GM21619 (cell line): ENCODE results near the gene A4GALT.

ENCODE experiments used
- ATAC-seq: cut with Tn5 transposase; IDR thresholded peaks from one replicate; pipeline ENCODE4 v1.9.1; 2021; ENCODE audit not compliant: unreplicated experiment

Gene A4GALT

DNA sequence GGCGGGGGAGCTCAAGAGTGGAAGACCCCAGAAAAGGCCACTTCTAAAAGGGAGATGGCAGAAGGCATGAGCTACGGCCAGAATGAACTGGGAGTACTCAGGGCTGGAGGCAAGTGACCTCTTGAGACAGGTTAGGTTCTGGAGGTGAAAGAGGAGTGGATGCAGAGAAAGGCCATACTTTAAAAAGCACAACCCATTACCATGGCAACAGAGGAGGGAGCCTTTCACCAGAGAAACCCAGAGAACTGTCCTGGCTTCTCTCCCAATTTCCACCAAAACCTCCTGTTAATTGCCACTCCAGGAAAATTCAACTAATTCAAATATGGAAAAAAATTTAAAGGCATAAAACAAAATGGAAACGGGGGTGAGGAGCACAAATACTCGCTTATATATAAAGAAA, 15.8 kb downstream of the A4GALT start:
- no peak for ATAC-seq

DNA sequence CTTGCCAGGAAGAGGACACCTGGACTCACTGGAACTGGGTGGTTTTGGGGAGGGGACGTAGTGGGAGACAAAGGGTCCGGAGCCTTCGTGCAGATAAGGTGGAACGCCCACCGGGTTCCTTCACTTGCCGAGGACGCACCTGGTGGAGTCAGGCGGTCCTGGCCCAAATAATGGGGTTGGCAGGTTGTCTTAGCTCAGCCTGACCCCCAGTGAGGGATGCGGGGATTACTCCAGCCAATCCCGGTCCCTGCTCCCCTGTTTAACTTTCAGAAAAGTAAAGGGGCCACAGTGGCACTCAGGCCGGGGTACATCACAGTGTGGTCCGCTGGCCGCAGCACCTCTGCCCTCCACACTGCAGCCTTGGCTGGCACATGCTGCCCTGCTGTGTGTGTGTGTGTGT, 18.0 kb downstream of the A4GALT start:
- ATAC-seq = no peak

DNA sequence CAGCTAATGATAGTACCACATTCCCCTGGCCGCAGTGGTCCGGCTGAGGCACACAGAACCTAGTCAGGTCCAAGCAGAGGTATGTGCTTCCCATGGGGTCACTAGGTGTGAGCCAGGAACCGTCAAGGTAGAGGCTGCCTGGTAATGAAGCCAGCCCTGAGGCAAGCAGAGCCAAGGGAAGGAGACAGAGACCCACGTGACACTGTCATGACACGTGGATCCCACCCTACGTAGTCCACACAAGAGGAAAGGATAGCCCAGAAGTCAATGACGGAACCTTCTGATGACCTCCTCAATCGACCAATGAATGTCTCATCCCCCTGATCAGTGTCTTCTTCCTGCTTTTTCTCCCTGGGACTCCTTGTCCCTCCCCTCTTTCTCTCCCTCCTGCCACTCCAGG, 19.0 kb downstream of the A4GALT start:
- no peak for ATAC-seq

DNA sequence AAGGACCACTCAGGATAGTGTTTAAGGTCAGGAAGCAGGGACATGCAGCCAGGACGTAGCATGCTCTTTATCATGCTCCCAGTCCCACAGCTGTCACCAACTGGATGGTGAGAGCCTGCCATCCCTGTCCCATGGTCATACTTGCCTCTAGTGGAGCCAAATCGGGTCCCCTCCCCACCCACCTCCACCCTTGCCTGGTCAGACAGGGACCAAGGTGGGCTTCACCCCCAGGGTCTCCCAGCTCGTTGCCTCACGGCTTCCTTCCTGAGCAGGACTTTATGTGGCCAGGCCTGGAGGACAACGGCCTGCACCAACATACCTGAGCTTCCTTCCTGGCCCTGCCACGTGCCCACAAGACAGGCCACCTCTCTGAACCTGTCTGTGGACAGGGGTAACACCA, 19.8 kb downstream of the A4GALT start:
- ATAC-seq = no peak

DNA sequence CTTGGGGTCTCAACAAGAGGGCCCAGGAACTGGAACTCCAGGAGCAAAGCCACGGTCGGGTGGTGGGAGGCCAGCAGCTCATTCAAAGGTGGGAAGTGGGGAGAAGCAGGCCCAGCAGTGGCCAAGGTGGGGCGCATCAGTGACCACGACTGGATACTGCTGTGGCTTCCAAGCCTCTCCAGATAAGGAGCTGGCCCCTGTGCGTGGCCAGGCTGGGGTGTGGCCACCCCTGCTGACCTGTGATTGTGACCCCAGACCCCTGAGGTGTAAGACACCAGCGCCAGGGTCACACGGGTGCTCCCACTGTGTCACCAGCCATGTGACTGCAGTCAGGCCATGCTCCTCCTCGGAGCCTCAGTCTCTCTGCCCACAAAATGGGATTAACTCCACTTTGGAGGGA, 20.3 kb downstream of the A4GALT start:
- ATAC-seq = no peak

DNA sequence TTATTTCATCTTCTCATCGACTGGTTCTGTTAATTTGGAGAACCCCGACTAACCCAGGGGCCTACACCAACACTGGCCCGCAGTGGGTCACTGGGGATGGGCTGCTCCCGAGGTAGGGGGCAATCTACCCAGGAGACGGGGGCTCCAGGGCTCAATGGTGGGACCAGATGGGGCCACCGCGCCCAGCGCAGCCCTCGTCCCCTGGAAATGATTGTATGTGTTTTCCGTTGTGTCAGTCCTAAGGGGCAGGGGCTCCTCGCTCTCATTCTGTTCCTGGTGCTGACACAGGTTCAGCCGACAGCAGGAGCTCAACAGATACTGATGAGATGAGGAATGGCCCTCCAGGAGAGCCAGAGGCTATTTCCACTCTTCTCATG, 20.7 kb downstream of the A4GALT start:
- ATAC-seq = no peak

DNA sequence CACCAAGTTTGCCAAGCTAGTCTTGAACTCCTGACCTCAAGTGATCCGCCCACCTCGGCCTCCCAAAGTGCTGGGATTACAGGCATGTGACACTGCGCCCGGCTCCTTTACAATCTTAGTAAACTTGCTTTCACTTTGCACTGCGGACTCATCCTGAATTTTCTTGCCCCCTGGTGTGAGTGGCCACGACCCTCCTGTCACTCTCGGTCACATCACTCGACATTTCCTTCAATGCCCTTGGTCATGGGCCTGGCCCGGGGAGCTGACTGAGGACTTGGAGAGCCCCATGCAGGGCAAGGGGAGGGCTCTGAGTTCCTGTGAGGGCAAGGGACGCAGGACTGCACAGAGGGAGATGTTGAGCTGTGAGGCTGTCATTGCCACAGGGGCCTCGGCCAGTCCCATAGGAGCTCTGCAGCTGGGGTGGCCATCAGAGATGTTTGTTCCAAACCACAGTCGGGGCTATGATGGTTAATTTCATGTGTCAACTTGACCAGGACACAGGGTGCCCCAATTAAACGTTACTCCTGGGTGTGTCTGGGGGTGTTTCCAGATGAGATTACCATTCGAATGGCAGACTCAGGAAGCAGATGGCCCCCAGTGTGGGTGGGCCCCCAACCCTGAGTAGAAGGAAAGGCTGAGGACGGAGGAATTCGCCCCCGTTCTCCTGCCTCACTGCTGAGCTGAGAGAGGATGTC, 21.2 kb downstream of the A4GALT start:
- no peak for ATAC-seq

DNA sequence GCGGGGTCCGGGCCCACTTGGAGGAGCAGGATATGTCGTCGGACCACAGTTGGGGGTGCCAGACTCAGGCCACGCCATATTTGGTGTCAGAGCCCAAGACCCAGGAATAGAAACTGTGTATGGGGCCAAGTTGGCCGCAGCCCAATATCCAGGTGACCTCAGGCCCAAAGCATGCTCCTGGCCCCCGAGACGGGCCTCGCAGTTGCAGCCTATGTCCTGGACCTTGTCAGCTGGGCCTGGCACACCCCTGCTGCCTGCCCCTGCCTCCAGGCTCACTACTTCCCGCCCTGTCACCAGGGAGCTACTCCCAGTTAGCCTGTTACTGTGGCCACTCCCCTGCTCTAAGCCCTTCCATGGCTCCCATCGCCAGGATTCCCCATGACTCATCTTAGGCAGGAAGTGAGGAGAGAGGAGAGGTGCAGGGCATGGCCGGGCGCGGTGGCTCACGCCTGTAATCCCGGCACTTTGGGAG, 23.1 kb downstream of the A4GALT start:
- no peak for ATAC-seq

DNA sequence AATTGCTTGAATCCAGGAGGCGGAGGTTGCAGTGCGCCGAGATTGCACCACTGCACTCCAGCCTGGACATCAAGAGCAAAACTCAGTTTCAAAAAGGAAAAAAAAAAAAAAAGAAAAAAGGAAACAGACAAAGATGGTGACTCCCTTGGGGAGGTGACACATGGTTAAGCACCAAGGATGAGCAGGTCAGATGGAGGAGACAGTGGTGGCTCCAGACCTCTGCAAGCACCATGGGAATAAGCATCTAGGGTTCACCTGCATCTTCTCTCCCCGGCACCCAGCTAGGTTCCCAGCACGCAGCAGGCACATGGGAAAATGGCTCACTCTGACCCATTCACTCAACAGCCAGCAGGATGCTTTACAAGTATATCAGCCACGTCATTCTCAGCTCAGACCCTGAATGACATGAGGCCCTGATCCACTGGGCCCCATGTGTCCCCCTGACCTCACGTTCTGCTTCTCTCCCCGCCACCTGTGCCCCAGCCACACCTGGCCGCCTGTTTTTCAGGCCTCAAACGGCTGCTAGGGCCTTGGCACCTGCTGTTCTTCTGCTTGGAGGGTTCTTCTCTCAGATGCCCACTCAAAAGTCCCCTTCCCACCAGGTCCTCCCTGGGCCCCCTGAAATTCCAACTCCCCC, 24.2 kb downstream of the A4GALT start:
- ATAC-seq = no peak

DNA sequence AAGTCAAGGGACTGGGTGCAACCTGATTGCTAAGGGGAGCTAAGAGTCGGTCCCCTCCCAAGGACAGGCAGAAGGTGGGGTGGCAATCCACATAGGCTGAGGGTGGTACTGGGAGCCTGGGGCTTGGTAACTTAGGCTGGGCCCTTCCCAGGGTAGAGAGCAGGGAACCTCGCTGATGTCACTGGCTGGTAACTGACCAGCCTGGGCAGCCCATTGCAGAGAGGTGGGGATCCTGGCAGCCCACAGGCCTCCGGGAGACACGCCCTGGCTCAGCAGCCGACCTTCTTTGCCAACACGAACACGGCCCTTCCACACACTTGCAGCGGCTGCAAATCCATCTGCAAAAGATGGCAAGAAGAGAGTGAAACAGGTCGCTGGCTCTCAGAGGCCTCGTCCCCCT, 25.4 kb downstream of the A4GALT start:
- ATAC-seq = no peak

DNA sequence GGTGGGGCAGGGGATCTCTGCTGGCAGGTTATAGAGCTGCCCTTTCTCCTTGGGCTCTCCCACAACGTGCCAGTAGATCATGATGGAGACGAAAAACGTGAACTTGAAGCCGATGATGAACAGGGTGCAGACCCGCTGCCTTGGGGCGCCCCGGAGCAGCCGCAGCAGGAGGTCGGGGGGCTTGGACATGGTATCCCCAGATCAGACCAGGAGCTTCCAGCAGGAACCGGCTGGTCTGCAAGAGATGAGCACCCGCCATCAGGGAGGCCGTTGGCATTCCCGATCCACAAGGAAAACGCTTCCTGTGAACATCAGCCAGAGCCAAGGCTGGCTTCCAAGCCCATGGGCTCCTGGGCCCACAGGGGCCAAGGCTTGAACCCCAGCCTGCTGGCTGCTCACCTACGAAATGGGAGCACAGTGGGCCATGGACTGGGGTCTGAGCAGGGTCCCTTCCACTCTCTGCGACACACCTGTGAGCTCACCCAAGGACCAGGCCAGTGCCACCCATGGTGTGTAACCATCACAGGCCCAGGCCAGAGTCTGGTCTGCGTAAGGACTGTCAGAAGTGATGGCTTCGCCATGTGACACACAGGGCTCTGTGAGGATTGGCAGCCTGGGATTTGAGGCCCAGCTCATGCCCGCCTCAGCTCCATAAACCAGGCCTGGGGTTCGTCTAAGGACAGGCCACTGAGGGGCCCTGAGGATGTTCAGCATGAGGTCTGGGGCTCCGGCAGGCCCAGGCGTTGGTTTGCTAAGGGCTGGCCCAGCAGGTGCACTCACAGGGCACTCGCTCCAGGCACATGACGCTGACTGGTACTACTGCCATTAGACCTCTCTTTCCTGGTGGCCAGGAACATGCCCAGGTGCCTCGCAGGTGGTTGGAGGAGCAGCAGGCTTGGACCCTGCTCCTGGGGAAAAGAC, 26.6 kb downstream of the A4GALT start:
- ATAC-seq = no peak

DNA sequence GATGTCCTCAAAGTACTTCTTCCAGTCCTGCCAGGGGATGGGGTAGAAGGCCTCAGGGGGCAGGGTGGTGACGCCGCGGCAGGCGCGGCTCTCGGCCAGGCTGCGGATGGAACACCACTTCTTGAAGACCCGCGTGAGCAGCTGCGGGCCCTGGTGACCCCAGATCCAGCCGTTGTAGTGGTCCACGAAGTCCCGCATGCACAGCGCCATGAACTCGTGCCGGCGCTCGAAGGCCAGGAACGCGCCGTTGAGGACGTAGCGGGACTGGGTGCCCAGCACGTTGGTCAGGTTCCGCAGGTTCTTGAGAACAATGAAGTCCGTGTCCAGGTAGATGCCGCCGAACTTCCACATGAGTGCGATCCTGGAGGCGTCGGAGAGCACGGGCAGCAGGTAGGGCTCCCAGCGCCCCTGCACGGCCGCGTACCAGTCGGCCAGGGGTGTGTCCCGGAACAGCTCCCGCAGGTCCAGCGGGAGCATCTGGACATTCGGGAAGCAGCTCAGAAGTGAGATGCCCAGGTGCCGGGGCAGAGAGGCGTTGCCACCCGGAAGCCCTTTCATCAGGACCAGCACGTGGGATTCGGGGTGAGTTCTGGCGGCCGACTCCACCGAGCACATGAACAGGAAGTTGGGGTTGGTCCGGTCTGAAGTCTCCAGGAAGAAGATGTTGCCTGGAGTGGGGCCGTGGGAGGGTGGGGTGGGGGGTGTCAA, 27.5 kb downstream of the A4GALT start:
- ATAC-seq = no peak

DNA sequence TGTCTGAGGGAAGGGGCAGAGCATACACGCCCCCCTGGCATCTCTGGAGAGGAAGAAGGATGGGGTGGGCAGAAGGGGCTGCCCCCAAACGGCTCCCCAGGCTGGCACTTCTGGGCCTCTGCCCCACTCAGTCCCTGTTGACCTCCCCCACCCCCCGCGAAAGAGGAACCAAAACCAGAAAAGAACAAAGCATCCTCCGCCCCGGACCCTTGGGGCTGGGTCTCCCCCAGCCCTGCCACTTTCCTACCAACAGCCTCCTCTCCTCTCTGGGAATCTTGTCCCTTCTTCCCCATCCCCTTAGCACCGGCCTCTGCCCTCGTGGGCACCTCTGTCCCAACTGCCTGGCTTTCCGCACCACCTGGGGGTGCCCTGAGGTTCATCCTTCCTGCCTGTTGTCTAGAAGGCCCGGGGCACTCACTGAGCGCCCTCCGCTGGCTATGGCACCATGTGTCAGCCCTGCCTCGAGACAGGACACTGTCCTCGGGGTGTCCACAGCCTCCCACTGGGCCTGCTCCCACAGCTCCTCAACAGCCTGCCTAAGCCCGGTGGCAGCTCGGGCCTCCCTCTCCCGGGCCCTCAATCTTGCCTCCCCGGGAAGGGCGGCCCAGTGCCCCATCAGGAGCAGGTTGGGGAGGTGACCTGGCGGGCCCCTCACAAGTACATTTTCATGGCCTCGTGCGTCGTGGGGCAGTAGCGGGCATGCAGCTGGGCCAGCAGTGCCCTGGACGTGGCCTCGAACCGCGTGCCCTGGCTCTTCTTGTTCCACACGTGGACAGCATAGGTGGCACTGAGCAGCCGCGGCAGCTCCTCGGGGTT, 28.2 kb downstream of the A4GALT start:
- ATAC-seq = no peak

DNA sequence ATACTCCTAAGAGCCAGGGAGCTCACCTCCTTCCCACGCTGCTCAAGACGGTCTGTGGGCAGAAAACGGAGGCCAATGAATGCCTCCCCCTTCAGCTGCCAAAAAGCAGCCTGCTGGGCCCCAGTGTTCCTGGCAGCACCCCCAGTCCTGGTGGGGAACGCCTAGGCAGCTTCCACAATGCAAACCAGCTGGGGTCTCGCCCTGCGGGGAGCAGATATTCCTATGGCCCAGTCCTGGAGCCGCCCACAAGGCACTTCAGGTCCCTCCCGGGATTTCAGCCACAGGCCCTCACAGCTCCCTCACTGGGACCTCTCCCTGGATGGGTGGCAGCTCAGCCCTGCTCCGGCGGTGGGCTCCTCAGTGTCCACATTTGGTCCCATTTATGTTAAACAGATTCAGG, 29.2 kb downstream of the A4GALT start:
- no peak for ATAC-seq

DNA sequence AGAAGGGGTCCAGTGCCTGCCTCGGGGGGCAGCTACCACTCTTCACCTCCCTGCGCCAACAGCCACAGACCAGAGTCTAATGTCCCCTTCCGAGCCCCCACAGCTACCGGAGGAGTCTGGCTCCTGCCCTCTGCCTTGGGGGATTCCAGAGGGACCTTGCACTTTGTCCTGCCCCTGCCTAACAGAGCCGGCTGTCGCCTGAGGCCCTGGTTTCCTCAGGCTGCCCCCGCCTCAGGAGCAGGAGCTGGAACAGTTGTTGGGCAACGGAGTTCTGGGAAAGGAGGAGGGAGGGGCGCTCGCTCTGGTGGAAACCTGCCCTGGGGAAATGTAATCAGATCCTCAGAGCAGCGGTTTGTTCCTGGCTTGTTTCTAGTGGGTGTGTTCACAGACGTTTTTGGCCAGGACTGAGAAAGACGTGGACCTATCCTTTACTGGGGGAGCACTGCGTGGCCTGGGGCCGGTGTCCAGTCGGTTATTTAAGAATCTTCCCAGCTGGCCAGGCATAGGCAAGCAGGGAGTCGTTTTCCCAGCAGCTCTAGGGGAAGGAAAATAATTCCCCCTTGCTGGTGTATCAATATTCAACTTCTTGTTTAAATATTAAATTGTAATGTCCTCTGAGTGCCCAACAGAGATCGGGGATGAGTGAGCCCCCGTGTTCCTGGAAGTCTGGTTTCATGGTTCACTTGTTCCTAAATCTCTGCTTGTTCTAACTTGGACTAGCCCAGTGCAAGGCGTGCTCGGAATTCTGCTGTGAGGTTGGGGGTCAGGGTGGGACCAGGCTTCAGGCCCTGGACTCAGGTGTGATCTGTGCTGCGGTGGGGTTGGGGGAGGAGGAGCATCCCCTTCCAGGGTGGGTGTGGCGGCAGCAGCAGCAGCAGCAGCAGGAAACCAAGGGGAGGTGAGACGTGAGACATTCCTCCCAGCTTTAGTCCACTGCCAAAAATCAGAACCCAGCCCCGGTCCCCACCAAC, 32.1 kb downstream of the A4GALT start:
- ATAC-seq = no peak

DNA sequence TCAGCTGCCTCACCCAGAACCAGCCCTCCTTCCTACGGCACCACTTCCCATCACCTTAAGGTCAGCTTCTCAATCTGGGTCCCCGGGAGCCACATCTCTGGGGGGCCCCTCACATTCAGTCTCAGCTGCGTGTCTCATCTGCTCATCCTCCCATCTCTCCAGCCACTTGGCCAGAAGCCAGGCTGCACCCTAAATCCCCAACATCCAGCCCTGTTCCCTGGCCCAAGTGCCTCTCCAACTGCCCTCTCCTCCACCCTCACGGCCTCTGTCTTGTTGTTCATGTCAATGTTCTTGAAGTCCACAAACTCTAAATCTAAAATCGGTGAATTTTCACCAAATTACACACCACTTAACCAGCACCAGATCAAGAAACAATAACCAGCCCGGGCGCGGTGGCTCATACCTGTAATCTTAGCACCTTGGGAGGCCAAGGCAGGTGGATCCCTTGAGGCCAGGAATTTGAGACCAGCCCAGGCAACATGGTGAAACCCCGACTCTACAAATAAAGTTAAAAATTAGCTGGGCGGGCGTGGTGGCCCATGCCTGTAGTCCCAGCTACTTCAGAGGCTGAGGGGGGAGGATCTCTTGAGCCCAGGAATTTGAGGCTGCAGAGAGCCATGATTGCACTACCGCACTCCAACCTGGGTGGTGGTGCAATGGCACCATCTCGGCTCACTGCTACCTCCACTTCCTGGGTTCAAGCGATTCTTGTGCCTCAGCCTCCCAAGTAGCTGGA, 33.7 kb downstream of the A4GALT start:
- no peak for ATAC-seq

DNA sequence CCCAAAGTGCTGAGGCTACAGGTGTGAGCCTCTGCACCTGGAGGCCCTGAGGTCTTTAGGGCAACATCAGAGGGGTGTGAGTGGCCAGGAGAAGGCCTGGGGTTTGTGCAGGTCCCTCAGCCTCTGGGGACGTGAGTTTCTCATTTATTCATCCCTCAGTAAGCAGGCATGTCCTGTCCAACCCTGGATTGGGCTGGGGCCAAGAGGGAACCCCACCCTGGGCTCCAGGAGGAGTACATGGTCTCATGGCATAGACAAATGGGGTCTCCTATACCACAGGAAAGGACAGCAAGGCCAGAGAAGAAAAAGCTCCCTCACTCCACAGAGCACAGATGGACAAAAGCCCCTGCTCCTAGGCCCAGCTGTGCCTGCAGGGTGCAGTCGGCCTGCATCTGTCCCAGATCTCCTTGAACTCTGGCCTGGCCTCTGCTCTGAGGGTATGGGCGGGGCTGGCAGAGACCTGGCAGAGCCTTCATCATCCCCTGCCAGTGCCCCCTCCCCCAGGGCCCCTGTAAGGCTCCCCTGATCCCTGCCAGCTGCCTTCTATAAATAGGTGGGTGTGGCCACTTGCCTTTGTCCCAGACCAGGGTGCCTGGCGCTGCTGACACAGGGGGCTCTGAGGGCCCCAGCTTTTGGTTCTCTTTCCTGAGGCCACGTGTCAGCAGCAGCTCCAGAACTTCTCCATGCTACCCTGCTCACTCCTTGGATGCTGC, 34.6 kb downstream of the A4GALT start:
- ATAC-seq = no peak
